HG02642 (cell line): ENCODE measurements around the gene SAPCD2.
"Not testable (repeated sequence)": the region's sequence is repeated elsewhere in the genome, so short reads cannot be mapped to it uniquely, and the experiment has no call there.

ENCODE experiments used
- ATAC-seq: cut with Tn5 transposase; IDR thresholded peaks from one replicate; pipeline ENCODE4 v1.9.1; 2021; ENCODE audit warnings: mild to moderate bottlenecking; ENCODE audit not compliant: unreplicated experiment, poor library complexity

Gene SAPCD2

GRCh38 chr9:137034709-137035506 lies 35.4 kb downstream of the SAPCD2 start:
- ATAC-seq: peak; percentile 67

GRCh38 chr9:137034039-137034708 lies 36.2 kb downstream of the SAPCD2 start:
- ATAC-seq: no peak

GRCh38 chr9:137033481-137033880 lies 36.9 kb downstream of the SAPCD2 start:
- not testable (repeated sequence) for ATAC-seq

GRCh38 chr9:137032858-137033257 lies 37.5 kb downstream of the SAPCD2 start:
- no peak for ATAC-seq

- no peak for ATAC-seq
Observed at GRCh38 chr9:137031904-137032640, 38.3 kb downstream of the SAPCD2 start, which contains the start of gene FUT7. Gene FUT7 (minus strand): TSS chr9:137032088. CDS start chr9:137031991, 97 bp downstream.

GRCh38 chr9:137030538-137031527 lies 39.5 kb downstream of the SAPCD2 start:
- no peak for ATAC-seq

GRCh38 chr9:137030006-137030405 lies 40.4 kb downstream of the SAPCD2 start:
- no peak for ATAC-seq

- no peak for ATAC-seq
Observed at GRCh38 chr9:137029058-137029936, 41.1 kb downstream of the SAPCD2 start.

- ATAC-seq: peak; percentile 56
Observed at GRCh38 chr9:137028263-137029057, 41.9 kb downstream of the SAPCD2 start.

- ATAC-seq: no peak
Observed at GRCh38 chr9:137027369-137028262, 42.7 kb downstream of the SAPCD2 start, which contains the start of gene ABCA2. Gene ABCA2 (minus strand): TSS chr9:137028237. CDS start chr9:137028140, 97 bp downstream.

- ATAC-seq: no peak
Observed at GRCh38 chr9:137026828-137027227, 43.5 kb downstream of the SAPCD2 start.

GRCh38 chr9:137026384-137026783 lies 44.0 kb downstream of the SAPCD2 start:
- ATAC-seq: no peak

GRCh38 chr9:137025517-137025966 lies 44.8 kb downstream of the SAPCD2 start:
- no peak for ATAC-seq

- no peak for ATAC-seq
Observed at GRCh38 chr9:137023583-137023991, 46.8 kb downstream of the SAPCD2 start.

- no peak for ATAC-seq
Observed at GRCh38 chr9:137023157-137023556, 47.2 kb downstream of the SAPCD2 start.

- no peak for ATAC-seq
Observed at GRCh38 chr9:137022662-137023008, 47.7 kb downstream of the SAPCD2 start.
